Posterior cingulate gyrus (tissue), 11 donors: ENCODE data around the gene NRP1.

ENCODE experiments used
- DNase-seq, 10 donors: peaks; one replicate each; pipeline versions ENCODE4 v3.0.0 to v3.0.0-alpha.2; 2020 to 2021; ENCODE audit warnings: mixed read lengths in 3 of 10
- intact Hi-C: fragments of 100-400 bp; cut with DNase I; formaldehyde crosslinking; loops from one replicate; pipeline ENCODE4 v1.15.1; 2023

NRP1 gene

DNA sequence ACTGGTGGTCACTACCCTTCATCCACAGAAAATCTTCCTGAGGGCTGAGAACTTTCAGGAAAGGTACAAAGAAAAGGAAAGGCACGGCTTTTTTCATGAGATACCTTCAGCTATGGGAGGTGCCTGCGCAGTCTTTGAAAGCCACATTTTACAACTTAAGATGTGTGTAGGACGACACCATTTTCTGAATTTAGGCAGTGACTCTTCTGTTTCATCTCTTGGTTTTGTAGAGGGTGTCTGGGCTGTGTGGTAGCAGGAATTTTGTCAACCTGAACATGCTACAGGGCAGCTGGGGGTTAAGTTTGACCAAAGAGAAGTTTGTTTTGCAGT lies 138.1 kb downstream of the NRP1 start:
- intact Hi-C loops: loop anchor here (5.0 to 10.0 kb wide), 2 partner anchors 78 to 136 kb away; partner anchors contain the start of gene NRP1
- no peak for DNase-seq

DNA sequence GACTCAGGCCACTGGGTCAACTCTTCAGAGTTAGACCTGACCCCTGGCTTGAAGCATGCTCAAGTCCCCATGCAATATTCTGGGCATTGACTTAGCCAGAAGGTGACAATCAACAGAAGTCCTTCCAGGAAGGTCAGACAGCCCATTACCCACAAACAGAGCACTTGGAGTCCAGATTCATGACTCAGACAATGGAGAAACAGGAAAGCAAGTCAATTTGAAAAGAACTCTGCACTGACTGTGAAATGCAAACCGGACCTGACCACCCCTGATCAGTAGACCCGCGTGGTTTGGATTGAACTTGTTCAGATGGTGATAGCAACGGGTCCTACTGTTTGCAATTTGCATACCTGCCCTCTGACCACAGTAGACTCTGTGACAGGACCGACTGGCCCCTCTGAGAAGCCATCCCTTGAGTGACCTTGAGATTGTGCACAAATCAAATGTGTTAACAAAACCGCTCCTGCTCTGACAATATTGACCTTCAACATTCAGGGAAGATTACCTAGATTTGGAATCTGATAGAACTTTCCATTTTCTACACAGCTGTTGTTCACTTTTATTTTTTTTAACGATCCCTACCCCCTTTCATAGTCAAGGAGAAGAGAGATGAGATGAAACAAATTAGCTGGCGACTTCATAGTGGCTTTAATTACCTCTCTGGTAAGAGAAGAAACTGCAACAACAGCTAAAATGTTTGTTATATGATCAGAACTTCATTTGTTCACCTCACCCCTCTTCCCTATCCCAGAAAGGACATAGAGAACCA lies 138.7 kb downstream of the NRP1 start:
- no peak for DNase-seq
- intact Hi-C loops: loop anchor here (5.0 to 10.0 kb wide), 2 partner anchors 79 to 137 kb away; partner anchors contain the start of gene NRP1

DNA sequence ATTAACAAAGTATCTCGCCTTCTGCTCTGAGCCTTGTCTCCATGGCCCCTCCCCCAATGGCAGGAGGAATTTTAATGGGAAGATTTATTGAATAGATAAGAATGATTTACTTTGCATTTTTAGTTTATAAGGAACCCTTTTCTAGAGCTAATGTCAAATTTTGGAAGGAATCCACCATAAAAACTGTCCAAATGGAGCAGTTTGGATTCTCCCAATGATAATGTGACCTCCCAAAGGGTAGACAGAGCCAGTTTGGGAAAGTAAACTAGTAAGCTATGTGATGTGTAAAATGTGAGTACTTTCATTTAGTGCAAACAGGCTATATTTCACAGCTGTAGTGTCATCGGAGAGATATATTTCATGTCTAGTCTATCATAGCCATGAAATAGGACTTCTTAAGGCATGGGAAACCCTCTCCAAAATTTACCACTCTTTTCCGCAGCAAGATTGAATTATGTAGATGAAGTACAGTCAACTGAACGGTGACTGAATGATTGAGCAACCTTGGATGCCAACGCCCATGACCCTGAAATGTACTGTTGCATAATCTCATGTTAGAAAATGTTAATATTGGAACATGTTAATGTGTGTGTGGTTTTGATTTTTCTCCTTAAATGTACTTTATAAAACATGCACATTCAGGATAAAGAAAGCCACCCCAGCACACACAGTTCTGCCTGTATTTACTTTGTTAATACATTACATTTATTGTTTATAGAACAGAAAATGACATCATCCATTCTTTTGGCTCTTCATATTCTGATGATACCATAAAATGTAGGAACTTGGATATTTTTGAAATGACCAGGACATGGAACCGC lies 140.6 kb downstream of the NRP1 start:
- intact Hi-C loops: loop anchor here (2.0 to 10.0 kb wide), 2 partner anchors 81 to 1445 kb away; no protein-coding TSS in a partner anchor
- no peak for DNase-seq

- intact Hi-C loops: loop anchor here (2.0 to 10.0 kb wide), 2 partner anchors 82 to 1446 kb away; no protein-coding TSS in a partner anchor
- peak; percentile 41 to 95 (median 70) for DNase-seq
Observed at GRCh38 chr10:33193057-33193700, 141.3 kb downstream of the NRP1 start.

DNA sequence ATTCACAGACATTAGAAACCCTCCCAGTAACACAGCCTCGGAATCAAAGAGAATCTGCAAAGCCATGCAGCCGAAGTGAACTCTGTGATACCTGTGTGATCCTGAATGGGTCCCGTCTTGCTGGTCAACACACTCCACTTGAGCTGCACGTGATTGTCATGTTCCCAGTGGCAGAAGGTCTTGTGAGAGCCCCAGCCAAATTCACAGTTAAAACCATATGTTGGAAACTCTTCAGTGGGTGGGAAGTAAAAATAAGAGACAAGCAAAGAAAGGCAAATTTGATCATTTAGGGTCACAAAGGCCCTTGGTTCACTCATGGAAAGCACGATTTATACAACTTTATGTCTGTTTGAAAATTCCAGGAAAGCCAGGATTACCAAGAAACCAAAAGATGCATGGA lies 142.3 kb downstream of the NRP1 start:
- intact Hi-C loops: loop anchor here (2.0 to 10.0 kb wide), 2 partner anchors 83 to 1447 kb away; no protein-coding TSS in a partner anchor

GRCh38 chr10:33190406-33190805 lies 144.1 kb downstream of the NRP1 start:
- intact Hi-C loops: loop anchor here (10.0 kb wide), 1 partner anchor 84 kb away; no protein-coding TSS in a partner anchor
- no peak for DNase-seq

More for the DNA sequence above, 142.3 kb downstream of the NRP1 start:
- no peak for DNase-seq

GRCh38 chr10:33189808-33190207 lies 144.7 kb downstream of the NRP1 start:
- intact Hi-C loops: loop anchor here (10.0 kb wide), 1 partner anchor 85 kb away; no protein-coding TSS in a partner anchor
- DNase-seq: no peak

- DNase-seq: no peak
- intact Hi-C loops: no loop called here
Observed at GRCh38 chr10:33189363-33189762, 145.1 kb downstream of the NRP1 start.

GRCh38 chr10:33187427-33187999 lies 147.0 kb downstream of the NRP1 start:
- DNase-seq: no peak
- intact Hi-C loops: no loop called here

- intact Hi-C loops: no loop called here
- DNase-seq: no peak
Observed at GRCh38 chr10:33186150-33186549, 148.3 kb downstream of the NRP1 start.

- intact Hi-C loops: no loop called here
- DNase-seq: no peak
Observed at GRCh38 chr10:33183655-33184054, 150.8 kb downstream of the NRP1 start.

DNA sequence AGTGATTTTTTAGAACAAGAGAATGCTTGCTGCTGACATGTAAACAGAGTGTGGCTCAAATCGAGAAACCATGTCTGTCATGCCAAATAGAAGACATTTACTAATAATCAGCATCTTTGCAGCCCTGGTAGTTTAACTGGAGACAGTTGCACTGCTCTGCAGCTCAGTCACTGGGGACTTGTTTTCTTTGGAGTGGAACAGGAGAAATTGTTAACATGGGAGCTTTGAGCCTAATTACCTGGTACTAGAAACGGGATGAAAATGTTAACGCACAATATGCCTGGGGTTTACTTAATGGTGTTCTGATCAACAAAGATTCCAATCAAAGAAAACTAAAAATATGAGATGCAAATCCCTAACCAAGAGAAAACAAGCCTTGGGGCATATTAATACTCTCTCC lies 153.5 kb downstream of the NRP1 start:
- DNase-seq: no peak
- intact Hi-C loops: no loop called here

DNA sequence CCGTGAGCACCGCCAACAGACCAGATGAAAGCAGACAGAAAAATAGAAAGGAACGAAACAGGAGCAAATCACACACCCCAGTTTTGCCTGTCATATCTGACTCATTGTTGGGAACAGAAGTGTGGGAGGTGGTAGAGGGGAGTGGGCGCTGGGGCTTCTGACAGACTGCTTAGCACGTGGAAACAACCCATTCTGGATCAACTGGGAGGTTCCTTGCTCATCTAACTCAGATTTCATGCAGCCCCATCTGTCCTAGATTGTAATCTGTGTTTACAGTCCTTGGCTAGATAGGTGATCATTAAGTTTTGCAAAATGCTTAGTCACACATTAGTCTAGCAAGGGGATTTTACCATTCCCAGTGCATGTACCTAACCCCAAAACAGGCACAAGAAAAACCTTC lies 154.1 kb downstream of the NRP1 start:
- intact Hi-C loops: no loop called here
- DNase-seq: peak in 5 of 10 donors; percentile 12 to 86 (median 26)

DNA sequence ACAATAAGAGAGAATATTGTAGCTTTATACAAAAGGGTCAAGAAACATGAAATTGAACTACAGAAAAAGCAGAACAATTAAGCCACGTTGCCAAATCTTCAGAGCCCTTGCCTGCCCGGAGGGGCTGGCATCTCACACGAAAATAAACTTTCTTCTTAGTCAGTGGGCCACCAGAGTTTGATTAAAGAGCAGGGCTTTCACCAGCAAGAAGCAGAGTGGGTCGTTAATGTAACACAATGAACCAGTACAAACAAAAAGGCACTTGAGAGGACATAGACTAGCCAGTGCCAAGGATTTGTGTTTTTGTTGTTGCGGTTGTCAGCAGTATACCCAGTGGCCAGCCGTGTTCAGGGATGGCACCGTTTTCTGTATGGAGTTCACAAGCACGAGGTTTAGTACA lies 155.4 kb downstream of the NRP1 start:
- intact Hi-C loops: no loop called here
- no peak for DNase-seq

DNA sequence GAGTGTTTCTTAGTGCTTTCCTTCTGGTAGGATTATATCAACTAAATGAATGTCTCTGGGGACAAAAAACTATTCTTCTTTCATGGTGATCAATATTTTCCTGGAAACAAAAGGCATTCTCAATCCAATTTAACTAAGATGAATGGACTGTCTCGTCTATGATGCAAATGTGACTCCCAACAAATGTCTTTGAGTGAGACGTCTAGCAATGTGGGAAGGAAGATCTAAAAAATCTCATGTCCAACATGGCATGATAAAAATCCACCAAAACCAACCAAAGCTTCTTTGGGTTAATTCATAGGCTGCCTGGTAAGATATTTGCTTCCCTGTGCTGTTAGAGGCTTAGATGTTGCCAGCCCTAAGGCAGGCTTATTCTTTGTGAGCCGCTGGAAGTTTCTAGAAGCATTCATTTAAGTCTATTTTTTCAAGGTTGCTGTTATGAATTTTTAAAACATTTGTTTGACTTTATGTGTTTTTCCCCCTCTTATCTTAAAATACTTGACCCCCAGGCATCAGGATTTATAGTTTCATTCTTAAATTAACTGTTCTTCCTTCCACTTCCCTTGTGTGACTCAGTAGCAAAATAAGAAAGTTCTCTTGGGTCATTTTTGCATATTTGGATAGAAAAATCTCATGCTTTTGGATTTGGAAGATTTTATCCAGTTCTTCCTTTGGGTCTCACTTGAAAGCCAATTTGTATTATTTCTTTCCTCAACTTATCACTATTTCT lies 156.3 kb downstream of the NRP1 start:
- no peak for DNase-seq
- intact Hi-C loops: no loop called here

- intact Hi-C loops: no loop called here
- no peak for DNase-seq
Observed at GRCh38 chr10:33176688-33177087, 157.8 kb downstream of the NRP1 start.

GRCh38 chr10:33174674-33175434 lies 159.6 kb downstream of the NRP1 start:
- intact Hi-C loops: no loop called here
- DNase-seq: no peak

DNA sequence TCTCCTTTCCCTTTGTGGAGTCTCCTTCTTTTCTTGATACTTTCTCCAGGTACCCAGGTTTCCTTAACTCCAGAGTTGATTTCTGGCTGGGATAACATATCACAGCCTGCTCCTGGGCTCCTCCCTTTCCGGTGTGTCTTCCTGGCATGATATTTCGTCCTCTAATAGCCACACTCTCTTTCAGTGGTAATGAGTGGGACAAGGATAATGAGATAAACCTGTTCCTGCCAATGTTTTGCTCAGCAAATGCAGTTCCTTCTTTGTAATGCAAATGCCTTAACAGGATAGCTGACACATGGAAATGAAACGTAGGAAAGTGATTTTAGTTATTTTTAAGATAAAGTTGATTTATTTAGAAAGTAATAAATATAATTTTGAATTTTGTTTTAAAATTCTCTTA lies 168.6 kb downstream of the NRP1 start:
- no peak for DNase-seq
- intact Hi-C loops: no loop called here

DNA sequence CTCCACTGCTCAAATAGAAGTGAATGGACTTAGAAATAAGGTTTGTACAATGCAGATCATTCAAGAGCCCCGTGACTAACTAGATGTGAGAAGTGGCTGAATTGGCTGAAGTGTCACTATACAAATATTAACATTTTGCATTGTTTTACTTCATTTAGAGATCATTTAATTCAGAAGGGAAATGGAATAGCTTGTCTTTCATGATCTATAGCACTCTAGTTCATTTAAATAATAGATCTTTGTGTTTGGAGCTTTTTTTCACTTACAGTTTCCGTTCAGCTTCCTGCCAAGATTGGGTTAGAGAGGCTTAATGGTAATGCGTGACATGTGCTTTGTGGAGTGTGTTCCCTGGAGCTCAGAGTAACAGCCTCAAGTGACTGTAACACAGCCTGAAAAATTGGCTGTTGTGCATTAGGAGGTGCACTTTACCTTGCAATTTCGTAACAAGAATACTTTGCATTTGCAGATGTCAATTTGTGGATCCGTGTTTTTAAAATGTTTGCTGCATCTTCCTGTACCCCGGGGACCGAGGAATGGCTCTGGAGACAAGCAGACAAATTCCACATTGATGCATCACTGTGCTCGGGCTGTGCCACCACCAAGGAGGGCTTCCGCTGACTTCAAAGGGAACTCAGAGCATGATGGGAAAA lies 170.3 kb downstream of the NRP1 start:
- DNase-seq: no peak
- intact Hi-C loops: no loop called here
